ENCODE data around the gene PSME2. TPM values are rescaled to one million over a fixed set of nuclear protein-coding genes. Genes with fewer than 3 reads are reported as not detected.
A peak's percentile ranks its signal among the peaks of the same experiment; 100 is the strongest.

The PSME2 gene
- total and polyA plus RNA-seq, 2 of the 13 experiments (the other 11 are each of a cell fraction or from before 2014, with no cell fraction given): 332 to 716 TPM

- TF ChIP-seq NFATC3 (CRISPR knock-in tag; IDR thresholded peaks at IDR 0.05) (peak; percentile 99), ZBTB10 (CRISPR knock-in tag; IDR thresholded peaks at IDR 0.05; ENCODE audit: borderline replicate concordance) (peak; percentile 92), LRRFIP1 (CRISPR knock-in tag; conservative IDR thresholded peaks at IDR 0.05) (0 out of 2 replicates have a peak, but pooled peaks have one; percentile 34), SRY (CRISPR knock-in tag; IDR thresholded peaks at IDR 0.05) (no peak), ZNF44 (CRISPR knock-in tag; IDR thresholded peaks at IDR 0.05) (peak; percentile 97), TEF (CRISPR knock-in tag; IDR thresholded peaks at IDR 0.05) (peak; percentile 87), ZNF800 (CRISPR knock-in tag; IDR thresholded peaks at IDR 0.05) (peak; percentile 97), ZNF143 (CRISPR knock-in tag; IDR thresholded peaks at IDR 0.05) (peak; percentile 82), ZNF264 (CRISPR knock-in tag; IDR thresholded peaks at IDR 0.05) (peak; percentile 91), SP1 (IDR thresholded peaks at IDR 0.05) (no peak), SP1 (CRISPR knock-in tag; IDR thresholded peaks at IDR 0.05) (peak; percentile 88), PAXIP1 (CRISPR knock-in tag; conservative IDR thresholded peaks at IDR 0.05) (peak; percentile 81), ZNF790 (CRISPR knock-in tag; IDR thresholded peaks at IDR 0.05; ENCODE audit: borderline replicate concordance) (peak; percentile 99), HNRNPH1 (optimal IDR thresholded peaks at IDR 0.05; ENCODE audit: low read depth, low read length) (no peak), ZFAT (CRISPR knock-in tag; conservative IDR thresholded peaks at IDR 0.05) (peak; percentile 94), RBM22 (optimal IDR thresholded peaks at IDR 0.05; ENCODE audit: low read length) (no peak)
Observed at GRCh38 chr14:24195186-24196070, 49.0 kb upstream of the PSME2 start, which contains the start of gene TM9SF1 (continued).
